ENCODE measurements around the gene PTPN23. TPM values are rescaled to one million over a fixed set of nuclear protein-coding genes. Genes with fewer than 3 reads are reported as not detected.

PTPN23 gene
- total and polyA plus RNA-seq, 2 of the 8 experiments (the other 6 are each of a cell fraction or from before 2014, with no cell fraction given) = 2.9 to 46.7 TPM

DNA sequence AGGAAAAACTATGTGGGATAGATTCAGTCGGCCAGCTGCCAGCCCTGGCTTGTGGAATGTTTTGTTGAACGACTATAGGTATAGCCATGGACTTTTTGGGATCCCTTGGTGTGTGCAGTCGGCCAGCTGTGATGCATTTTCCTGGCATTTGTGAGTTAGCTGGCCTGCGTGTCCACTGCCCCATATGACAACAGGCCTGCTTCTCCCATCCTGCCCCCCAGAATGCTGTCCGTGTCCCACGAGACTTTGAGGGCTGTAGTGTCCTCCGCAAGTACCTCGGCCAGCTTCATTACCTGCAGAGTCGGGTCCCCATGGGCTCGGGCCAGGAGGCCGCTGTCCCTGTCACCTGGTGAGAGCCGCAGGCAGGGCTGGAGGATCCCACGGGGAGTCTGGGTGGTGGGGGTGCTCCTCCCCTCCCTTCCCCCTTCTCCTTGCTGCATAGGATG is 23.6 kb downstream of the PTPN23 start:
- no peak overlapping the region for H3K18ac ChIP-seq (ENCODE audit: extremely low read depth, low read length)
- no peak overlapping the region for H2BK15ac ChIP-seq (ENCODE audit: low read length)
- no peaks in the 10 kb centered on the region for H3K4me1 ChIP-seq (replicated peaks in 1 of 4; ENCODE audit: control insufficient read depth in 3 of 4, insufficient read depth in 4 of 4, low read length in 3 of 4)
- H2BK12ac ChIP-seq (ENCODE audit: low read depth, low read length) = no peak overlapping the region
- peaks cover 0 to 17% (median 11%) of the 10 kb centered on the region in 4 experiments; a peak in 6 of 8 replicates for H3K36me3 ChIP-seq (ENCODE audit: control insufficient read depth in 2 of 4, insufficient read depth in 4 of 4, low read length in 3 of 4)
- peaks cover 0 to 3% of the 10 kb centered on the region in 2 experiments; a peak in 1 of 4 replicates for H3K79me2 ChIP-seq (ENCODE audit: control insufficient read depth in 1 of 2, insufficient read depth in 2 of 2, low read length in 2 of 2)
- H3K4me2 ChIP-seq (ENCODE audit: insufficient read depth in 1 of 2, low read depth in 2 of 2, low read length in 2 of 2) = no peak overlapping the region
- WGBS, 2 experiments (ENCODE audit: extremely low coverage in 1 of 2, insufficient coverage in 1 of 2, insufficient read length in 1 of 2, insufficient replicate concordance in 2 of 2, low coverage in 1 of 2, low lambda C conversion rate in 2 of 2, missing lambda C conversion rate in 1 of 2) = 91% methylated on average over 13 of the region's 13 CpGs; no CpG with 5 or more reads in 1 of the 2 experiments
- H3K14ac ChIP-seq (ENCODE audit: insufficient read length) = no peak overlapping the region
- H3K27ac ChIP-seq (ENCODE audit: low read depth, low read length) = no peak overlapping the region
- no peak overlapping the region for H3K23ac ChIP-seq (ENCODE audit: insufficient read length)
- peaks cover 6 to 21% of the 10 kb centered on the region in 2 experiments for H4K20me1 ChIP-seq (replicated peaks in 1 of 2; ENCODE audit: control insufficient read depth in 1 of 2, insufficient read depth in 2 of 2, low read length in 2 of 2)
- DNase-seq (ENCODE audit: low read depth in 1 of 2, low spot score in 2 of 2) (no peak), FAIRE-seq (no peak)
- H3K23me2 ChIP-seq (ENCODE audit: low read depth, low read length) = no peaks in the 10 kb centered on the region
- H4K91ac ChIP-seq (replicated peaks; ENCODE audit: insufficient read length, low read length) = no peak overlapping the region
- H3K4ac ChIP-seq (replicated peaks; ENCODE audit: insufficient read length, low read depth, low read length) = no peak overlapping the region
- ChIA-PET POLR2A (ENCODE audit: partially characterized antibody) (interaction anchor here (0.9 to 1.1 kb wide), 3 partner anchors 10 to 78 kb away, joined by 3 to 8 read pairs (median 4); no protein-coding TSS in a partner anchor), CTCF (ENCODE audit: partially characterized antibody) (interaction anchor here (0.7 to 6.5 kb wide), 5 partner anchors 9 to 56 kb away, joined by 3 to 55 read pairs (median 5); no protein-coding TSS in a partner anchor)
- H4K5ac ChIP-seq (ENCODE audit: insufficient read length, low read depth, low read length) = no peak overlapping the region
- no peak overlapping the region for H2BK5ac ChIP-seq (ENCODE audit: low read depth, low read length)
- no peaks in the 10 kb centered on the region for H3K27me3 ChIP-seq (replicated peaks in 1 of 4; ENCODE audit: control insufficient read depth in 3 of 4, extremely low read depth in 1 of 4, insufficient read depth in 3 of 4, low read length in 3 of 4)
- H2BK120ac ChIP-seq (replicated peaks; ENCODE audit: low read depth, low read length) = no peak overlapping the region
- H3K9me3 ChIP-seq (ENCODE audit: insufficient read depth in 2 of 2, low read depth in 1 of 2, low read length in 1 of 2) = no peaks in the 10 kb centered on the region
- no peak overlapping the region for H2AFZ ChIP-seq (ENCODE audit: low read length)
- no peak overlapping the region for H4K8ac ChIP-seq (ENCODE audit: extremely low read depth, insufficient read depth, low read length)
- no peak overlapping the region for H2AK5ac ChIP-seq (ENCODE audit: low read depth, low read length)
- H3K4me3 ChIP-seq (ENCODE audit: extremely low read depth in 1 of 4, insufficient read depth in 2 of 4, low read depth in 3 of 4, low read length in 4 of 4) = no peak overlapping the region
- no peak overlapping the region for H2BK20ac ChIP-seq (ENCODE audit: low read length)
- H3K56ac ChIP-seq (replicated peaks; ENCODE audit: insufficient read length, low read depth, low read length) = no peak overlapping the region
- H3K9ac ChIP-seq (replicated peaks in 1 of 4; ENCODE audit: extremely low read depth in 1 of 4, low read depth in 3 of 4, low read length in 3 of 4) = no peak overlapping the region
- H3K79me1 ChIP-seq (ENCODE audit: low read depth, low read length) = 0 out of 2 replicates have a peak, but pooled peaks cover 2% of the 10 kb centered on the region
- no peak for TF ChIP-seq GTF2F1 (IDR thresholded peaks at IDR 0.05; ENCODE audit: borderline replicate concordance, low read depth, low read length)
